Prostate gland (tissue), 2 donors: ENCODE results near the gene FAM184B. TPM values are rescaled to one million over a fixed set of nuclear protein-coding genes. Genes with fewer than 3 reads are reported as not detected.
"Not testable (repeated sequence)": the region's sequence is repeated elsewhere in the genome, so short reads cannot be mapped to it uniquely, and the experiment has no call there.

Experiments used
- DNase-seq: peaks from one replicate; pipeline ENCODE4 v3.0.0-alpha.2; 2019; ENCODE audit warnings: low spot score
- H3K27ac ChIP-seq, 2 donors: fragments of 200-600 bp; sonication (generic); 2 replicates each; pipeline ENCODE4 v1.5.1; 2017 to 2019
- H3K27me3 ChIP-seq: fragments of 200-600 bp; sonication (generic); replicated peaks from 2 replicates; pipeline ENCODE4 v1.5.1; 2019; ENCODE audit not compliant: insufficient read depth
- H3K36me3 ChIP-seq, 2 donors: fragments of 200-600 bp; sonication (generic); 1 replicate in 1 of 2; 2 replicates in 1 of 2; pipeline versions ENCODE4 v1.5.1 to v1.8.1; 2017 to 2019
- H3K4me1 ChIP-seq: fragments of 200-600 bp; sonication (generic); replicated peaks from 2 replicates; pipeline ENCODE4 v1.5.1; 2019
- H3K4me3 ChIP-seq, 2 donors: fragments of 200-600 bp; sonication (generic); 2 replicates each; pipeline ENCODE4 v1.5.1; 2017 to 2019
- H3K9me3 ChIP-seq: fragments of 200-600 bp; sonication (generic); 2 replicates; pipeline ENCODE4 v1.5.1; 2017
- POLR2A ChIP-seq: fragments of 450-650 bp; IDR thresholded peaks from one replicate; pipeline ENCODE4 v1.6.1; 2016; ENCODE audit warnings: antibody characterized with exemption, mild to moderate bottlenecking
- POLR2AphosphoS5 ChIP-seq: sonication (generic); formaldehyde crosslinking; IDR thresholded peaks from one replicate; pipeline ENCODE4 v1.6.1; 2017; ENCODE audit warnings: antibody characterized with exemption
- WGBS: methylation state at CpG from one replicate; pipeline ENCODE4 v1.1.5; 2018; 5-methylcytosine and 5-hydroxymethylcytosine counted together
- intact Hi-C: fragments of 100-400 bp; cut with DNase I; formaldehyde crosslinking; loops from one replicate; pipeline ENCODE4 v1.14.2; 2022
- total RNA-seq, 2 donors: library from RNA; depleted of rRNA; stranded (reverse); fragments of >200 nt; gene quantifications; one replicate each; pipeline ENCODE4 v1.1.0, GENCODE V29; 2016
- TF ChIP-seq, protein P1 (sequence below), 4 experiments: fragments of 200-600 bp in 2 of 4; fragments of 450-650 bp in 2 of 4; sonication (generic) in 2 of 4; IDR thresholded peaks; 1 replicate in 3 of 4; 2 replicates in 1 of 4; pipeline ENCODE4 v1.5.1; 2016 to 2019; ENCODE audit warnings: antibody characterized with exemption in 4 of 4, mild to moderate bottlenecking in 2 of 4, moderate library complexity in 2 of 4

The FAM184B gene
- total RNA-seq, 2 donors from 2014 or later = 0.09 to 0.34 TPM

DNA sequence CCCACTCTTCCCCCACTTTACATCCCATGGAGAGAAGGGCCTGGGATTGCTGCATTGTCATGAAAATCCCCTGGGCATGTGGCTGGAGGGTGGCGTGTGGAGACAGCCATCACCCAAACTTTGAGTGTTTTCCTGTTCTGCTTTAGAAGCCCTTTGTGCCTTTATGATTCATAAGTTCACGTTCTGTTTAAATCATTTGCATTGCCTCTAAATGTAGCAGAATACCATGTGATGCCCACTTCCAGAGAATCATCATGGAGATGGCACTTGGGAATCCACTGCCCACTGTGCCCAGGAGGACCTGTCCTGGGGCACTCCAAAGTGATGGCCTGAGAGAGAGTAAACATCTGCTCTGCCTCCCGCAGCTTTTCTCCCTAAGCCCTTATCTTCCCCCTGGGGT, 114.2 kb downstream of the FAM184B start:
- TF ChIP-seq, protein P1, sequence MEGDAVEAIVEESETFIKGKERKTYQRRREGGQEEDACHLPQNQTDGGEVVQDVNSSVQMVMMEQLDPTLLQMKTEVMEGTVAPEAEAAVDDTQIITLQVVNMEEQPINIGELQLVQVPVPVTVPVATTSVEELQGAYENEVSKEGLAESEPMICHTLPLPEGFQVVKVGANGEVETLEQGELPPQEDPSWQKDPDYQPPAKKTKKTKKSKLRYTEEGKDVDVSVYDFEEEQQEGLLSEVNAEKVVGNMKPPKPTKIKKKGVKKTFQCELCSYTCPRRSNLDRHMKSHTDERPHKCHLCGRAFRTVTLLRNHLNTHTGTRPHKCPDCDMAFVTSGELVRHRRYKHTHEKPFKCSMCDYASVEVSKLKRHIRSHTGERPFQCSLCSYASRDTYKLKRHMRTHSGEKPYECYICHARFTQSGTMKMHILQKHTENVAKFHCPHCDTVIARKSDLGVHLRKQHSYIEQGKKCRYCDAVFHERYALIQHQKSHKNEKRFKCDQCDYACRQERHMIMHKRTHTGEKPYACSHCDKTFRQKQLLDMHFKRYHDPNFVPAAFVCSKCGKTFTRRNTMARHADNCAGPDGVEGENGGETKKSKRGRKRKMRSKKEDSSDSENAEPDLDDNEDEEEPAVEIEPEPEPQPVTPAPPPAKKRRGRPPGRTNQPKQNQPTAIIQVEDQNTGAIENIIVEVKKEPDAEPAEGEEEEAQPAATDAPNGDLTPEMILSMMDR (IDR thresholded peaks at IDR 0.05) = no peak
- TF ChIP-seq POLR2AphosphoS5 (no peak), POLR2A (no peak)
- Histone ChIP-seq H3K27ac (no peak overlapping the region), H3K4me3 (no peak overlapping the region), H3K36me3 (no peaks in the 10 kb centered on the region), H3K9me3 (no peaks in the 10 kb centered on the region), H3K4me1 (no peaks in the 10 kb centered on the region), H3K27me3 (no peaks in the 10 kb centered on the region)
- DNase-seq = no peak
- WGBS = 66% methylated on average over 3 of the region's 3 CpGs
- intact Hi-C loops = no loop called here

DNA sequence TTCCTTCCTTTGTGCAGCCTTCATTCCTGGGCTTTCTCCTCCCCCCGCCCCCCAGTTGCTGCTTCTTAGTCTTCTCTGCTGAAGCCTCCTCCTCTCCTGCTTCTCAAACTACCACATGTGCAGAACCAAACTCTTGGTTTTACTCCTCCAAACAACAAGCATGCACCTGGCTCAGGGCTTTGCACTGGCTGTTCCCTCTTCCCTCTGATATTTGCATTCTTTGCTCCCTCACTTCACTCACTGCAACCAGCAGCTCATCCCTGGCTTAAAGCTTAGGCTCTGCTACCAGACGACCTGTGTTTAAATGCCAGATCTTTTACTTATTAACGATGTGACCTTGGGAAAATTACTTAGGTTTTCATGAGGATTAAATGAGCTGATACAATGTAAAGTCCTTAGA, 115.6 kb downstream of the FAM184B start:
- no peak for DNase-seq

DNA sequence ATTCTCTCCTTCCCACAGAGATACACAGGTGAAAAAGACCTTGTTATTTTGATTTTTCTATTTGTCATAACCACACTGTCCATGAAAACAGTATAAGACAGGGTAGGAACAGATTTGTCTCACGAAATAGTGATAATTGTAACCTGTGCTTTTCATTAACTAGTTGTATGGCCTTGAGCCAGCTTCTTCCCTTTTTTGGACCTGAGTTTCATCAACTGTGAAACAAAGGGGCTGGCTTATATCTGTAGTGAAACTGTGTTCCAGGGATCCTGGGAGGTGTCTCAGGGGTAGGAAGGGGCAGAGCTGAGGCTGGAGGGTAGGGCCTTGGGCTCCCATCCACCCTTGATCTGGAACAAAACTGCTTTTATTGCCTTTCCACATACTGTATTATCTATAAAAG, 116.1 kb downstream of the FAM184B start:
- Histone ChIP-seq H3K27ac (no peak overlapping the region), H3K27me3 (no peaks in the 10 kb centered on the region), H3K4me3 (no peak overlapping the region), H3K4me1 (no peaks in the 10 kb centered on the region), H3K9me3 (no peaks in the 10 kb centered on the region), H3K36me3 (no peaks in the 10 kb centered on the region)
- TF ChIP-seq POLR2A = no peak
- TF ChIP-seq POLR2AphosphoS5 = no peak
- TF ChIP-seq, protein P1 (IDR thresholded peaks at IDR 0.05) = no peak
- intact Hi-C loops = no loop called here
- 26% methylated on average over 1 of the region's 1 CpG for WGBS
- DNase-seq = no peak

More for the DNA sequence above, 115.6 kb downstream of the FAM184B start:
- Histone ChIP-seq H3K27ac (no peak overlapping the region), H3K27me3 (no peaks in the 10 kb centered on the region), H3K4me1 (no peaks in the 10 kb centered on the region), H3K9me3 (no peaks in the 10 kb centered on the region), H3K36me3 (no peaks in the 10 kb centered on the region), H3K4me3 (no peak overlapping the region)
- intact Hi-C loops = no loop called here
- TF ChIP-seq, protein P1 (IDR thresholded peaks at IDR 0.05) = no peak
- TF ChIP-seq POLR2AphosphoS5 (no peak), POLR2A (no peak)
- 61% methylated on average over 3 of the region's 3 CpGs for WGBS

DNA sequence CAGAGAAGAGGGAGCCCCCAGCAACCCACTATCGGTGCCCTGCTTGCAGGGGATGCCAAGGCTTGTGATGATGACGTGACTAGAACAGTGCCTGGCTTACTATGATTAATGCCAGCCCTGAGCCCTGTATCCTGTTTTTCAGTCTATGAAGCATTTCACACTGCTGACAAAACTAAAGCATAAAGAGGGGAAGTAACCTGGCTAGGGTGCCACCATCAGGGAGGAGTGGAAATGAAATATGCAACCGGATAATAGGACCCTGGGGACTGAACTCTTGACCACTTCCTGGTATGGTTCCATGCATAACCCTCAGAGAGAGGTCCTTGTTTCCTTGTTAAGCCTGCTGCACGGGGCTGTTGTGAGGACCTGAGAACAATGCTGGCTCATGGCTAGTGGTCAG, 116.7 kb downstream of the FAM184B start:
- intact Hi-C loops = no loop called here
- H3K36me3 ChIP-seq = no peaks in the 10 kb centered on the region

DNA sequence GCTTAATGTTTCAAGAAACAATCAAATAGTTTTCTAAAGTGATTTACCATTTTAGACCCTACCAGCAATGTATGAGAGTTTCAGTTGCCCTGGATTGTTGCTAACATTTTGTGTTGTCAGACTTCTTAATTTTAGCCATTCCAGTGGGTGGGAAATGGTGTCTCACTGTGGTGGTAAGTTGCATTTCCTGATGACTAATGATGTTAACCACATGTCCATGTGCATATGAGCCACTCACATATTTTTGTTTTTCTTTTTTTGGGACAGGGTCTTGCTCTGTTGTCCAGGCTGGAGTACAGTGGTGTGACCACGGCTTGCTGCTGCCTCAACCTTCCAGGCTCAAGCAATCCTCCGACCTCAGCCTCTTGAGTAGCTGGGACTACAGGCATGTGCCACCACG, 118.7 kb downstream of the FAM184B start:
- intact Hi-C loops = no loop called here

More for the DNA sequence above, 116.7 kb downstream of the FAM184B start:
- TF ChIP-seq POLR2A (no peak), POLR2AphosphoS5 (no peak)
- TF ChIP-seq, protein P1 (IDR thresholded peaks at IDR 0.05) = no peak
- Histone ChIP-seq H3K9me3 (no peaks in the 10 kb centered on the region), H3K4me3 (no peak overlapping the region), H3K27me3 (no peaks in the 10 kb centered on the region), H3K4me1 (no peaks in the 10 kb centered on the region), H3K27ac (no peak overlapping the region)
- WGBS = 59% methylated on average over 4 of the region's 4 CpGs
- DNase-seq = no peak

DNA sequence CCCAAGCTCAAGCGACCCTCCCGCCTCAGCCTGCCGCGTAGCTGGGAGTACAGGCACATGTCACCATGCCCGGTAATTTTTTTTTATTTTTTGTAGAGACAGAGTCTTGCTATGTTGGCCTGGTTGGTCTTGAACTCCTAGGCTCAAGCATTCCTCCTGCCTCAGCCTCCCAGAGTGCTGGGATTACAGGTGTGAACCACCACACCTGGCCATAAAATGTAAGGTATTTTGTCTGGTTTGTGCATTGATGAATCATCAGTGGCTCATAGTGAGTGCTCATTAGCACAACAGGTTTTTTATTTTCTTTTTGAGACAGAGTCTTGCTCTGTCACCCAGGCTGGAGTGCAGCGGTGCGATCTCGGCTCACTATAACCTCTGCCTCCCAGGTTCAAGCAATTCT, 122.2 kb downstream of the FAM184B start:
- DNase-seq = not testable (repeated sequence)

More for the DNA sequence above, 118.7 kb downstream of the FAM184B start:
- no peaks in the 10 kb centered on the region for H3K36me3 ChIP-seq
- WGBS = 87% methylated on average over 3 of the region's 3 CpGs
- no peaks in the 10 kb centered on the region for H3K27me3 ChIP-seq
- H3K27ac ChIP-seq = no peak overlapping the region
- H3K4me1 ChIP-seq = no peaks in the 10 kb centered on the region
- TF ChIP-seq POLR2A (no peak), POLR2AphosphoS5 (no peak)
- TF ChIP-seq, protein P1 (IDR thresholded peaks at IDR 0.05) = no peak
- no peak for DNase-seq
- no peak overlapping the region for H3K4me3 ChIP-seq
- no peaks in the 10 kb centered on the region for H3K9me3 ChIP-seq

More for the DNA sequence above, 122.2 kb downstream of the FAM184B start:
- H3K36me3 ChIP-seq, H3K4me1 ChIP-seq, H3K9me3 ChIP-seq, H3K27me3 ChIP-seq, H3K27ac ChIP-seq, H3K4me3 ChIP-seq, intact Hi-C loops: not testable (repeated sequence)
- 95% methylated on average over 8 of the region's 8 CpGs for WGBS
